HG03045 (cell line): ENCODE measurements around the gene DUSP11.
"Not testable (repeated sequence)": the region's sequence is repeated elsewhere in the genome, so short reads cannot be mapped to it uniquely, and the experiment has no call there.

Experiments used
- ATAC-seq: cut with Tn5 transposase; IDR thresholded peaks from one replicate; pipeline ENCODE4 v1.9.1; 2021; ENCODE audit warnings: mild to moderate bottlenecking, moderate library complexity; ENCODE audit not compliant: unreplicated experiment

Gene DUSP11

GRCh38 chr2:73776381-73776780 lies 3.5 kb downstream of the DUSP11 start:
- ATAC-seq = no peak

- no peak for ATAC-seq
These were observed 7.1 kb downstream of the DUSP11 start for GRCh38 chr2:73772819-73773218.

- ATAC-seq = no peak
These were observed 9.2 kb downstream of the DUSP11 start for GRCh38 chr2:73770725-73771124.

- no peak for ATAC-seq
These were observed 12.9 kb downstream of the DUSP11 start for GRCh38 chr2:73766994-73767393.

- no peak for ATAC-seq
These were observed 13.6 kb downstream of the DUSP11 start for GRCh38 chr2:73766349-73766748.

- no peak for ATAC-seq
These were observed 15.0 kb downstream of the DUSP11 start for GRCh38 chr2:73764945-73765344.

- ATAC-seq = no peak
These were observed 17.3 kb downstream of the DUSP11 start for GRCh38 chr2:73762571-73762970.

- ATAC-seq = no peak
These were observed 20.0 kb downstream of the DUSP11 start for GRCh38 chr2:73759904-73760303.

GRCh38 chr2:73759285-73759764 lies 20.6 kb downstream of the DUSP11 start:
- no peak for ATAC-seq

- not testable (repeated sequence) for ATAC-seq
These were observed 25.6 kb downstream of the DUSP11 start for GRCh38 chr2:73754332-73754731.

- no peak for ATAC-seq
These were observed 30.6 kb downstream of the DUSP11 start for GRCh38 chr2:73749314-73749713.

- ATAC-seq = no peak
These were observed 33.1 kb downstream of the DUSP11 start for GRCh38 chr2:73746877-73747208.

- ATAC-seq = no peak
These were observed 33.7 kb downstream of the DUSP11 start for GRCh38 chr2:73746015-73746876.

- ATAC-seq = no peak
These were observed 39.1 kb downstream of the DUSP11 start for GRCh38 chr2:73740767-73741166.

- no peak for ATAC-seq
These were observed 40.8 kb downstream of the DUSP11 start for GRCh38 chr2:73739101-73739500.

GRCh38 chr2:73736855-73737779 lies 42.8 kb downstream of the DUSP11 start, which contains the start of gene TPRKB:
TPRKB (minus strand) TSS chr2:73737345; CDS start chr2:73734569, 2,776 bp downstream.
- ATAC-seq = peak; percentile 95

GRCh38 chr2:73736378-73736777 lies 43.5 kb downstream of the DUSP11 start:
- ATAC-seq = no peak

GRCh38 chr2:73730810-73731209 lies 49.1 kb downstream of the DUSP11 start:
- ATAC-seq = no peak

GRCh38 chr2:73728711-73729110 lies 51.2 kb downstream of the DUSP11 start:
- ATAC-seq = no peak

- no peak for ATAC-seq
These were observed 51.9 kb downstream of the DUSP11 start for GRCh38 chr2:73728043-73728442.

GRCh38 chr2:73726657-73727056 lies 53.2 kb downstream of the DUSP11 start:
- ATAC-seq = not testable (repeated sequence)
